CD4-positive, CD25-positive, alpha-beta regulatory T cell (primary cell): ENCODE measurements around the gene LZTFL1. TPM values are rescaled to one million over a fixed set of nuclear protein-coding genes. Genes with fewer than 3 reads are reported as not detected.

Source experiments
- ATAC-seq, 2 donors: fragments of 150-1000 bp; cut with Tn5 transposase; one replicate each; pipeline ENCODE4 v1.10.0; 2021; ENCODE audit warnings: low read depth in 2 of 2, moderate number of reproducible peaks in 2 of 2, moderate library complexity in 1 of 2
- DNase-seq, 3 donors: peaks; one replicate each; pipeline versions ENCODE4 v3.0.0 to v3.0.0-alpha.2; 2012 to 2022; ENCODE audit warnings: mixed read lengths in 1 of 3
- H3K27ac ChIP-seq: one replicate; pipeline ENCODE4 v1.7.0; 2013; ENCODE audit warnings: mild to moderate bottlenecking, low read length; ENCODE audit not compliant: insufficient read depth, poor library complexity, severe bottlenecking
- H3K27me3 ChIP-seq: one replicate; pipeline ENCODE4 v1.7.0; 2013; ENCODE audit warnings: low read length; ENCODE audit not compliant: control insufficient read depth, insufficient read depth
- H3K36me3 ChIP-seq: one replicate; pipeline ENCODE4 v1.7.0; 2013; ENCODE audit warnings: mild to moderate bottlenecking, low read length, moderate library complexity; ENCODE audit not compliant: control insufficient read depth, insufficient read depth
- H3K4me1 ChIP-seq: 2 replicates; pipeline ENCODE4 v1.7.0; 2013; ENCODE audit warnings: mild to moderate bottlenecking, low read length; ENCODE audit not compliant: insufficient read depth, control insufficient read depth, poor library complexity, severe bottlenecking
- H3K4me3 ChIP-seq: one replicate; pipeline ENCODE4 v1.7.0; 2013; ENCODE audit warnings: low read depth, mild to moderate bottlenecking, low read length, moderate library complexity
- H3K9me3 ChIP-seq, 2 experiments: 1 replicate in 1 of 2; 2 replicates in 1 of 2; pipeline ENCODE4 v1.7.0; 2013; ENCODE audit warnings: low read length in 2 of 2, mild to moderate bottlenecking in 1 of 2, moderate library complexity in 1 of 2; ENCODE audit not compliant: control insufficient read depth in 2 of 2
- H3K27ac Mint-ChIP-seq, 3 donors: one replicate each; pipeline ENCODE4 v1.8.0; 2020 to 2022; ENCODE audit warnings: mild to moderate bottlenecking in 3 of 3, mixed read lengths in 3 of 3, moderate library complexity in 2 of 3
- H3K27me3 Mint-ChIP-seq: one replicate; pipeline ENCODE4 v1.8.0; 2022; ENCODE audit warnings: mild to moderate bottlenecking, mixed read lengths
- H3K36me3 Mint-ChIP-seq: one replicate; pipeline ENCODE4 v1.8.0; 2020; ENCODE audit warnings: mixed read lengths
- H3K4me1 Mint-ChIP-seq, 4 donors: one replicate each; pipeline ENCODE4 v1.8.0; 2020 to 2022; ENCODE audit warnings: mixed read lengths in 4 of 4, mild to moderate bottlenecking in 1 of 4
- H3K4me3 Mint-ChIP-seq, 4 donors: one replicate each; pipeline ENCODE4 v1.8.0; 2020 to 2022; ENCODE audit warnings: mild to moderate bottlenecking in 4 of 4, mixed read lengths in 4 of 4, moderate library complexity in 3 of 4
- H3K9me3 Mint-ChIP-seq, 7 donors: one replicate each; pipeline ENCODE4 v1.8.0; 2020 to 2022; ENCODE audit warnings: mixed read lengths in 7 of 7, mild to moderate bottlenecking in 3 of 7, moderate library complexity in 2 of 7
- polyA plus RNA-seq, 4 donors: library from polyadenylated mRNA; unstranded; fragments of 300-500 nt; fragmentation: Illumina TruSeq; gene quantifications; one replicate each; pipeline ENCODE4 v1.2.3, GENCODE V29; 2021
- total RNA-seq: library from RNA; stranded (reverse); gene quantifications from one replicate; pipeline ENCODE4 v1.2.3, GENCODE V29; 2022

Gene LZTFL1
- total and polyA plus RNA-seq, 5 donors from 2014 or later, result 6.4 to 14.6 (median 11.1) TPM

DNA sequence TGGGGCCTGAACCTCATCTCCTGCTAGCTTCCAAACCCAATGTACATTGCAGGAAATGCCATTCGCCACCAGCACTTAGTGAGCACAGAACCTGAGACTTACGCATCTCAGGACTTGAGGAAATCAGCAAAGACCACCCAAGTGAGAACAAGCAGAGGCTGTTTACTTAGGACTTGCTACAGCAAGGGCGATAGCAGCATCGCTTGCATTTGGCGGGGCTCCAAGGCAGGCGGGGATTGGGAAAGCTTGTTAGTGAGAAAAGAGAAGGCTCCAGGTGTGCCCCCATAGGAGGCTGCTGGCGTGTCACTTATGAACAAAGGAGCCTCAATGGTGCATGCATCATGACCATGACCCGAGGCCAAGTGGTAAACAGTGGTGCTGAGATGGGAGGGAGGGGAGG lies 65.3 kb downstream of the LZTFL1 start:
- H3K4me1 ChIP-seq, result no peaks in the 10 kb centered on the region
- H3K27ac ChIP-seq, result no peak overlapping the region
- H3K36me3 ChIP-seq, result no peaks in the 10 kb centered on the region
- Mint-ChIP-seq H3K4me1 (peaks cover 0 to 12% (median 2%) of the 10 kb centered on the region in 4 donors), H3K9me3 (no peaks in the 10 kb centered on the region), H3K27ac (no peak overlapping the region), H3K4me3 (no peak overlapping the region), H3K36me3 (no peaks in the 10 kb centered on the region), H3K27me3 (peaks cover 9% of the 10 kb centered on the region)
- no peak for DNase-seq
- H3K4me3 ChIP-seq, result no peak overlapping the region
- no peaks in the 10 kb centered on the region for H3K9me3 ChIP-seq
- no peak for ATAC-seq
- peaks cover 2% of the 10 kb centered on the region for H3K27me3 ChIP-seq

- no peaks in the 10 kb centered on the region for H3K9me3 Mint-ChIP-seq
- no peak for ATAC-seq
These were observed 65.7 kb downstream of the LZTFL1 start for GRCh38 chr3:45776301-45776595.

DNA sequence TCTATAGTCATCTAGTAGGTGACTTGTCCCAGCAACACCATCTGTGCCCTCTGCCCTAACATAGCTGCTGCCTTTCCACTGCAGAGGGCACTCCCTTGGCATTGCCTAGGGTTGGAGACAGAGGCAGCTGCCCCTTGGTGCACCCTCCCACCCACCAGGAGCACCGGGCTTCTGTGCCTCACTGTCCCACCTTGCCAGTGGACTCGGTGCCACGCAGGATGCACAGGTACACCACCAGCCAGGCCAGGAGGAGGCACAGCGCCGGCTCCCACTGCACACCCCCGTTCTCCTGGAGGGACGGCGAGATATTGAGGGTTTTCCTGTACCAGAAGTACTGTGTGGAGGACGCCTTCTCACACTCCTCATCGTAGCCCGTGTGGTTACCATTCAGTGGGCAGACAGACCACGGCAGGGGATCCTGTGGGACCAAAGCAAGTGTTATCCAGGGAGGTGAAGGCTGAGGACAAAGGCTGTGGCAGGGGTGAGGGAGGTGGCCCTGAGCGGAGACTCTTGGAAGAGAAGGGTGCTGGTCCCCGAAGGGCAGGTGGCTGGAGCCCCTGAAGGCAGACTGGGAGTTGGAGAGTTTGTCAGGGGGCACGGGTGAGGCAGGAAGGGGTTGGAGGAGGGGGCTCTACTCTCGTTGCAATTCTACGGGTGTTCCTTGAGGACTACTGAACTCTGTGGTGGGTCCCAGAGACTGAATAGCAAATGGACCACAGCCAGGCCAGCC lies 66.2 kb downstream of the LZTFL1 start:
- H3K9me3 Mint-ChIP-seq, result no peaks in the 10 kb centered on the region
- Histone ChIP-seq H3K27me3 (peaks cover 2% of the 10 kb centered on the region), H3K9me3 (no peaks in the 10 kb centered on the region), H3K4me3 (no peak overlapping the region), H3K27ac (no peak overlapping the region), H3K4me1 (no peaks in the 10 kb centered on the region), H3K36me3 (no peaks in the 10 kb centered on the region)
- H3K27me3 Mint-ChIP-seq, result peaks cover 9% of the 10 kb centered on the region
- ATAC-seq (no peak), DNase-seq (no peak)
- H3K36me3 Mint-ChIP-seq, result no peaks in the 10 kb centered on the region
- H3K4me3 Mint-ChIP-seq, result no peak overlapping the region
- H3K27ac Mint-ChIP-seq, result no peak overlapping the region
- peaks cover 0 to 12% (median 2%) of the 10 kb centered on the region in 4 donors for H3K4me1 Mint-ChIP-seq

More at GRCh38 chr3:45776301-45776595, 65.7 kb downstream of the LZTFL1 start:
- Mint-ChIP-seq H3K36me3 (no peaks in the 10 kb centered on the region), H3K4me3 (no peak overlapping the region), H3K4me1 (peaks cover 0 to 12% (median 2%) of the 10 kb centered on the region in 4 donors), H3K27me3 (peaks cover 9% of the 10 kb centered on the region), H3K27ac (no peak overlapping the region)
- Histone ChIP-seq H3K4me3 (no peak overlapping the region), H3K27me3 (peaks cover 2% of the 10 kb centered on the region), H3K9me3 (no peaks in the 10 kb centered on the region), H3K27ac (no peak overlapping the region), H3K36me3 (no peaks in the 10 kb centered on the region), H3K4me1 (no peaks in the 10 kb centered on the region)
- no peak for DNase-seq

GRCh38 chr3:45774581-45775521 lies 67.1 kb downstream of the LZTFL1 start:
- peaks cover 2% of the 10 kb centered on the region for H3K27me3 ChIP-seq
- H3K9me3 ChIP-seq, result no peaks in the 10 kb centered on the region
- DNase-seq, result no peak
- no peak overlapping the region for H3K4me3 ChIP-seq
- no peaks in the 10 kb centered on the region for H3K4me1 ChIP-seq
- no peak overlapping the region for H3K27ac ChIP-seq
- H3K4me3 Mint-ChIP-seq, result no peak overlapping the region
- ATAC-seq, result no peak
- peaks cover 0 to 12% (median 2%) of the 10 kb centered on the region in 4 donors for H3K4me1 Mint-ChIP-seq
- no peaks in the 10 kb centered on the region for H3K9me3 Mint-ChIP-seq
- peak overlapping the region in 1 of 3 donors; percentile 82 for H3K27ac Mint-ChIP-seq
- H3K36me3 ChIP-seq, result no peaks in the 10 kb centered on the region
- no peaks in the 10 kb centered on the region for H3K36me3 Mint-ChIP-seq
- peaks cover 17% of the 10 kb centered on the region for H3K27me3 Mint-ChIP-seq

- Histone ChIP-seq H3K9me3 (no peaks in the 10 kb centered on the region), H3K27me3 (no peaks in the 10 kb centered on the region), H3K36me3 (no peaks in the 10 kb centered on the region), H3K4me1 (no peaks in the 10 kb centered on the region), H3K27ac (no peak overlapping the region), H3K4me3 (no peak overlapping the region)
- Mint-ChIP-seq H3K36me3 (no peaks in the 10 kb centered on the region), H3K4me3 (no peak overlapping the region), H3K27me3 (peaks cover 26% of the 10 kb centered on the region), H3K4me1 (peaks cover 0 to 12% (median 2%) of the 10 kb centered on the region in 4 donors), H3K9me3 (no peaks in the 10 kb centered on the region), H3K27ac (no peak overlapping the region)
- DNase-seq (no peak), ATAC-seq (no peak)
These were observed 68.0 kb downstream of the LZTFL1 start for GRCh38 chr3:45773714-45774449.

Other genes starting within 250 kb of the LZTFL1 start
- gene LIMD1, start 247.4 kb downstream of the LZTFL1 start, total RNA-seq, result 46.3 TPM
- 10 to 100 TPM in 1 of 4 donors, 1 to 10 TPM in 3; 7.1 to 12.9 (median 8.2) TPM for gene LIMD1, start 247.4 kb downstream of the LZTFL1 start, polyA plus RNA-seq
- gene SACM1L, start 152.7 kb downstream of the LZTFL1 start, total RNA-seq, result 70.0 TPM
- gene SACM1L, start 152.7 kb downstream of the LZTFL1 start, polyA plus RNA-seq, result 10 to 100 TPM; 13.4 to 23.3 (median 18.4) TPM
- gene SLC6A20, start 45.6 kb downstream of the LZTFL1 start, total RNA-seq, result not detected
- under 1 TPM in 1 of 4 donors, not detected in 3; 0.54 TPM for gene SLC6A20, start 45.6 kb downstream of the LZTFL1 start, polyA plus RNA-seq
- gene CCR9, start 44.4 kb upstream of the LZTFL1 start, total RNA-seq, result not detected
- gene CCR9, start 44.4 kb upstream of the LZTFL1 start, polyA plus RNA-seq, result 10 to 100 TPM in 3 of 4 donors, 1 to 10 TPM in 1; 5.6 to 16.7 (median 11.3) TPM
- 23.7 TPM for gene CXCR6, start 101.3 kb upstream of the LZTFL1 start, total RNA-seq
- gene CXCR6, start 101.3 kb upstream of the LZTFL1 start, polyA plus RNA-seq, result 10 to 100 TPM; 23.7 to 40.3 (median 30.0) TPM
- gene FYCO1, start 153.7 kb upstream of the LZTFL1 start, total RNA-seq, result 42.5 TPM
- gene FYCO1, start 153.7 kb upstream of the LZTFL1 start, polyA plus RNA-seq, result 1 to 10 TPM; 2.1 to 3.3 (median 2.4) TPM
- not detected for gene XCR1, start 185.4 kb upstream of the LZTFL1 start, total RNA-seq
- not detected for gene XCR1, start 185.4 kb upstream of the LZTFL1 start, polyA plus RNA-seq